Activated CD8-positive, alpha-beta T cell treated with anti-CD3 and anti-CD28 coated beads for 36 hours (primary cell): Measurements from ENCODE around the gene RSPH6A. TPM values are rescaled to one million over a fixed set of nuclear protein-coding genes. Genes with fewer than 3 reads are reported as not detected.

Experiments
- ATAC-seq: fragments of 200-7000 bp; cut with Tn5 transposase; one replicate; pipeline ENCODE4 v1.10.0; 2021; ENCODE audit warnings: mild to moderate bottlenecking, moderate library complexity
- CTCF ChIA-PET: fragments of 350-600 bp; sonication (Branson Sonifier 250); formaldehyde crosslinking; loops from one replicate; lab custom pipeline; 2021; ENCODE audit warnings: antibody characterized with exemption; lab: Charles Lee
- POLR2A ChIA-PET: fragments of 350-600 bp; sonication (Branson Sonifier 250); formaldehyde crosslinking; loops from one replicate; lab custom pipeline; 2021; ENCODE audit warnings: antibody characterized with exemption; lab: Charles Lee
- DNase-seq: peaks from one replicate; pipeline ENCODE4 v3.0.0-alpha.2; 2020
- H3K27ac Mint-ChIP-seq: one replicate; pipeline ENCODE4 v1.8.0; 2021; ENCODE audit warnings: mild to moderate bottlenecking, mixed read lengths
- H3K27me3 Mint-ChIP-seq: one replicate; pipeline ENCODE4 v1.8.0; 2021; ENCODE audit warnings: mixed read lengths
- H3K36me3 Mint-ChIP-seq: one replicate; pipeline ENCODE4 v1.8.0; 2021; ENCODE audit warnings: low read depth, mixed read lengths
- H3K4me1 Mint-ChIP-seq: one replicate; pipeline ENCODE4 v1.8.0; 2021; ENCODE audit warnings: low read depth, mixed read lengths
- H3K4me3 Mint-ChIP-seq: one replicate; pipeline ENCODE4 v1.8.0; 2021; ENCODE audit warnings: mild to moderate bottlenecking, moderate library complexity, mixed read lengths
- H3K9me3 Mint-ChIP-seq: one replicate; pipeline ENCODE4 v1.8.0; 2021; ENCODE audit warnings: mixed read lengths
- CTCF ChIP-seq: fragments of 200-600 bp; IDR thresholded peaks from one replicate; pipeline ENCODE4 v1.8.0; 2022; ENCODE audit warnings: antibody characterized with exemption, mild to moderate bottlenecking
- intact Hi-C: fragments of 100-400 bp; cut with micrococcal nuclease; formaldehyde crosslinking; loops from one replicate; pipeline ENCODE4 v1.10.0; 2022
- total RNA-seq, 2 experiments: library from RNA; stranded (reverse); gene quantifications; one replicate each; pipeline ENCODE4 v1.2.3, GENCODE V29; 2021

Gene RSPH6A
- total RNA-seq, 2 experiments from 2014 or later: 0.41 to 0.63 TPM

- intact Hi-C loops: no loop called here
- Mint-ChIP-seq H3K9me3 (no peaks in the 10 kb centered on the region), H3K4me1 (peaks cover 2% of the 10 kb centered on the region), H3K27me3 (peaks cover 2% of the 10 kb centered on the region), H3K4me3 (no peak overlapping the region), H3K36me3 (peaks cover 11% of the 10 kb centered on the region), H3K27ac (no peak overlapping the region)
- ATAC-seq: no peak
- no peak for TF ChIP-seq CTCF
- ChIA-PET CTCF (interaction anchor here (1.0 to 6.1 kb wide), 10 partner anchors 11 to 195 kb away, joined by 3 to 52 read pairs (median 13); partner anchors contain the start of genes DMWD, MYPOP and SIX5), POLR2A (interaction anchor here (1.3 to 2.6 kb wide), 5 partner anchors 8 to 68 kb away, joined by 3 to 8 read pairs (median 5); partner anchors contain the start of gene DMWD)
- peak; percentile 19 for DNase-seq
Measured at GRCh38 chr19:45815481-45816216, 541 bp upstream of the RSPH6A start.

- H3K9me3 Mint-ChIP-seq: no peaks in the 10 kb centered on the region
- ATAC-seq (no peak), DNase-seq (no peak)
- intact Hi-C loops: no loop called here
- ChIA-PET POLR2A (interaction anchor here (1.0 to 2.6 kb wide), 6 partner anchors 9 to 32 kb away, joined by 3 to 8 read pairs (median 4); partner anchors contain the start of genes DMPK and DMWD), CTCF (interaction anchor here (0.9 to 6.1 kb wide), 5 partner anchors 10 to 67 kb away, joined by 3 to 52 read pairs (median 4); partner anchors contain the start of gene SIX5)
- H3K36me3 Mint-ChIP-seq: peaks cover 7% of the 10 kb centered on the region
- TF ChIP-seq CTCF: no peak
- H3K27ac Mint-ChIP-seq: no peak overlapping the region
- peaks cover 8% of the 10 kb centered on the region for H3K4me1 Mint-ChIP-seq
- H3K27me3 Mint-ChIP-seq: peaks cover 2% of the 10 kb centered on the region
- no peak overlapping the region for H3K4me3 Mint-ChIP-seq
Measured at GRCh38 chr19:45814166-45814780, 835 bp downstream of the RSPH6A start.

- intact Hi-C loops: no loop called here
Measured at GRCh38 chr19:45812297-45812696, 2.8 kb downstream of the RSPH6A start.

GRCh38 chr19:45809643-45810159 lies 5.4 kb downstream of the RSPH6A start:
- no peak for TF ChIP-seq CTCF
- intact Hi-C loops: no loop called here
- Mint-ChIP-seq H3K27me3 (peaks cover 2% of the 10 kb centered on the region), H3K9me3 (no peaks in the 10 kb centered on the region), H3K27ac (no peak overlapping the region), H3K4me3 (no peak overlapping the region), H3K36me3 (peaks cover 4% of the 10 kb centered on the region), H3K4me1 (peaks cover 6% of the 10 kb centered on the region)
- ChIA-PET POLR2A (interaction anchor here (0.8 to 1.4 kb wide), 2 partner anchors 10 to 29 kb away, joined by 3 to 4 read pairs; no protein-coding TSS in a partner anchor), CTCF (interaction anchor here (1.6 to 3.4 kb wide), 3 partner anchors 7 to 40 kb away, joined by 7 to 17 read pairs (median 12); partner anchors contain the start of gene SIX5)
- DNase-seq (no peak), ATAC-seq (peak; percentile 58)

More at GRCh38 chr19:45812297-45812696, 2.8 kb downstream of the RSPH6A start:
- H3K4me3 Mint-ChIP-seq: no peak overlapping the region
- peaks cover 7% of the 10 kb centered on the region for H3K36me3 Mint-ChIP-seq
- TF ChIP-seq CTCF: no peak
- no peak overlapping the region for H3K27ac Mint-ChIP-seq
- ChIA-PET CTCF (interaction anchor here (3.3 kb wide), 1 partner anchor 43 kb away, joined by 17 read pairs; the partner anchor contains the start of gene SIX5), POLR2A (interaction anchor here (1.2 kb wide), 1 partner anchor 11 kb away, joined by 4 read pairs; no protein-coding TSS in a partner anchor)
- H3K27me3 Mint-ChIP-seq: peaks cover 2% of the 10 kb centered on the region
- H3K4me1 Mint-ChIP-seq: peaks cover 8% of the 10 kb centered on the region
- DNase-seq (no peak), ATAC-seq (no peak)
- H3K9me3 Mint-ChIP-seq: no peaks in the 10 kb centered on the region
